OCI-LY1 (cell line): ENCODE measurements around the gene DCTN3.
A peak's percentile ranks its signal among the peaks of the same experiment; 100 is the strongest.

Experiments used
- H2AFZ ChIP-seq: fragments of 200-600 bp; sonication (generic), shearing (Covaris generic); 2 replicates; pipeline ENCODE4 v1.6.0; 2014; ENCODE audit warnings: antibody characterized with exemption, mild to moderate bottlenecking, low read length
- H3F3A ChIP-seq: fragments of 200-600 bp; sonication (generic), shearing (Covaris generic); 2 replicates; pipeline ENCODE4 v1.6.0; 2014; ENCODE audit warnings: mild to moderate bottlenecking, antibody characterized with exemption, low read length, moderate library complexity; ENCODE audit not compliant: insufficient read depth
- H3K27ac ChIP-seq: fragments of 200-600 bp; sonication (generic); 2 replicates; pipeline ENCODE4 v1.5.1; 2014; ENCODE audit warnings: low read length, mixed run types, mild to moderate bottlenecking, low read depth; ENCODE audit not compliant: poor library complexity, severe bottlenecking
- H3K27me3 ChIP-seq: fragments of 200-600 bp; sonication (generic); 2 replicates; pipeline ENCODE4 v1.6.0; 2014; ENCODE audit warnings: antibody characterized with exemption, mild to moderate bottlenecking, low read length, moderate library complexity; ENCODE audit not compliant: insufficient read depth
- H3K36me3 ChIP-seq: fragments of 200-600 bp; sonication (generic); 2 replicates; pipeline ENCODE4 v1.6.1; 2014; ENCODE audit warnings: mild to moderate bottlenecking, antibody characterized with exemption, low read length, moderate library complexity, mixed read lengths; ENCODE audit not compliant: insufficient read depth
- H3K4me1 ChIP-seq: fragments of 200-600 bp; sonication (generic); 2 replicates; pipeline ENCODE4 v1.5.1; 2014; ENCODE audit warnings: mild to moderate bottlenecking, low read length, moderate library complexity; ENCODE audit not compliant: insufficient read depth, severe bottlenecking
- H3K4me2 ChIP-seq: fragments of 200-600 bp; sonication (generic), shearing (Covaris generic); 2 replicates; pipeline ENCODE4 v1.6.1; 2014; ENCODE audit warnings: low read length
- H3K4me3 ChIP-seq: fragments of 200-600 bp; sonication (generic); 2 replicates; pipeline ENCODE4 v1.5.1; 2014; ENCODE audit warnings: low read length, low read depth, mild to moderate bottlenecking, mixed read lengths; ENCODE audit not compliant: poor library complexity, severe bottlenecking
- H3K79me2 ChIP-seq: fragments of 200-600 bp; shearing (Covaris generic); 2 replicates; pipeline ENCODE4 v1.6.1; 2016; ENCODE audit warnings: mixed run types, low read length, mixed read lengths; ENCODE audit not compliant: insufficient read depth
- H3K9ac ChIP-seq: fragments of 200-600 bp; sonication (generic), shearing (Covaris generic); 2 replicates; pipeline ENCODE4 v1.6.1; 2014; ENCODE audit warnings: mild to moderate bottlenecking, low read length, mixed read lengths
- H3K9me2 ChIP-seq: fragments of 200-600 bp; sonication (generic), shearing (Covaris generic); 2 replicates; pipeline ENCODE4 v1.6.1; 2014; ENCODE audit warnings: low read depth, mild to moderate bottlenecking, low read length, mixed read lengths
- H3K9me3 ChIP-seq: fragments of 200-600 bp; shearing (Covaris generic); 2 replicates; pipeline ENCODE4 v1.6.1; 2014; ENCODE audit warnings: low read length, mixed read lengths
- H4K20me1 ChIP-seq: fragments of 200-600 bp; sonication (generic), shearing (Covaris generic); 2 replicates; pipeline ENCODE4 v1.6.0; 2016; ENCODE audit warnings: mild to moderate bottlenecking, low read length; ENCODE audit not compliant: insufficient read depth
- EZH2 ChIP-seq: fragments of 200-600 bp; sonication (generic), shearing (Covaris generic); IDR thresholded peaks from 2 replicates; pipeline ENCODE4 v1.8.0; 2017; ENCODE audit warnings: borderline replicate concordance, mixed run types, mild to moderate bottlenecking, antibody characterized with exemption, low read length, moderate library complexity, mixed read lengths
- TF ChIP-seq, protein P1 (sequence below): fragments of 200-600 bp; sonication (generic), shearing (Covaris generic); IDR thresholded peaks from 2 replicates; pipeline ENCODE4 v1.5.1; 2017; ENCODE audit warnings: mild to moderate bottlenecking, antibody characterized with exemption, low read length, moderate library complexity, mixed read lengths

Gene DCTN3

DNA sequence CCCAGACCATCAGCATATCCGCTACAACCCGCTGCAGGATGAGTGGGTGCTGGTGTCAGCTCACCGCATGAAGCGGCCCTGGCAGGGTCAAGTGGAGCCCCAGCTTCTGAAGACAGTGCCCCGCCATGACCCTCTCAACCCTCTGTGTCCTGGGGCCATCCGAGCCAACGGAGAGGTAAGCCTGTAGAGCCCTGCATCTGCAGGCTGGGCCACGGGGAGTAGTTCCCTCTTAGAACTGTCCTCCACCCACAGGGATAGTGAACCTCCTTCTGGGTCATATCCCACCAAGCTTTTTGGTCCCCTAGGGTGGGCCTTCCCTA is 26.7 kb upstream of the DCTN3 start:
- H3F3A ChIP-seq = no peaks in the 10 kb centered on the region

DNA sequence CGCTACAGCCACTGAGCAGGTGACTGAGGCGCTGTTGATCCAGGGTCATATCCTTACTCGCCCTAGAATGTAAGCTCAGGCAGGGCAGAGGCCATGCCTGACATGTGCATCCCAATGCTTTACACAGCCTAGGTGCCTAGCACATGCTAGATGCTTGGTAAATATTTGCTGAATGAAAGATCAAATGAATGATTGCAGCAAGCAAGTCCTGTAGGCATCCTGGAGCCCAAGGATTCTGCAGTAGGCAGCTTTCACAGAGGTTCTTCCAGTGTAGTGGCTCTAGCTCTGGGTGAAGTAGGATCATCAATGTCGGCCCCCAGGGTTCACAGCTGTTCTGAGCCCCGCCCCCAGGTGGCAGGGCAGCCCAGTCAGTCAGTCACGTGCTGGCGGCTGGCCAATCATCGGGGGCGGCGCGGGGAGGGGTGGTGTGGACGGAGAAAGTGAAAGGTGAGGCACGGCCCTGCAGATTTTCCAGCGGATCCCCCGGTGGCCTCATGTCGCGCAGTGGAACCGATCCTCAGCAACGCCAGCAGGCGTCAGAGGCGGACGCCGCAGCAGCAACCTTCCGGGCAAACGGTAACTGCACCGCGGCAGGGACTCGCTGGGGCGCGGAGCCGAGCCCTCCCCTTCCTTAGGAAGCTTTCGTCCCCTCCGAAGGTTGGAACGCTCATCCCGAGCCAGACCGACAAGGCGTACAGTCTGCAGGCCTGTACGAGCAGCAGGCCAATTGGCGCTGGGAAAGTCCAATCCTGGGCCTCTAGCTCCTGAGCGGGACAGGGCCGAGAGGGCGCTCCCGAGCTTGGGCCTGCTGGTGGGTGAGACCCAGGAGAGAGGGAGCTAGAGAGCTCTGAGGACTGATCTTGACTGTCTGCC is 26.2 kb upstream of the DCTN3 start, which contains the start of gene GALT:
GALT (plus strand) TSS at position 465 of the 873 bp plus-strand sequence; CDS start at position 495, 30 bp downstream.
- TF ChIP-seq, protein P1, sequence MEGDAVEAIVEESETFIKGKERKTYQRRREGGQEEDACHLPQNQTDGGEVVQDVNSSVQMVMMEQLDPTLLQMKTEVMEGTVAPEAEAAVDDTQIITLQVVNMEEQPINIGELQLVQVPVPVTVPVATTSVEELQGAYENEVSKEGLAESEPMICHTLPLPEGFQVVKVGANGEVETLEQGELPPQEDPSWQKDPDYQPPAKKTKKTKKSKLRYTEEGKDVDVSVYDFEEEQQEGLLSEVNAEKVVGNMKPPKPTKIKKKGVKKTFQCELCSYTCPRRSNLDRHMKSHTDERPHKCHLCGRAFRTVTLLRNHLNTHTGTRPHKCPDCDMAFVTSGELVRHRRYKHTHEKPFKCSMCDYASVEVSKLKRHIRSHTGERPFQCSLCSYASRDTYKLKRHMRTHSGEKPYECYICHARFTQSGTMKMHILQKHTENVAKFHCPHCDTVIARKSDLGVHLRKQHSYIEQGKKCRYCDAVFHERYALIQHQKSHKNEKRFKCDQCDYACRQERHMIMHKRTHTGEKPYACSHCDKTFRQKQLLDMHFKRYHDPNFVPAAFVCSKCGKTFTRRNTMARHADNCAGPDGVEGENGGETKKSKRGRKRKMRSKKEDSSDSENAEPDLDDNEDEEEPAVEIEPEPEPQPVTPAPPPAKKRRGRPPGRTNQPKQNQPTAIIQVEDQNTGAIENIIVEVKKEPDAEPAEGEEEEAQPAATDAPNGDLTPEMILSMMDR = peak; percentile 85
- no peak for TF ChIP-seq EZH2
- H3K4me2 ChIP-seq = peak within 1 kb of the TSS; percentile 87
- peak within 1 kb of the TSS; percentile 87 for H3K9ac ChIP-seq
- H3K4me1 ChIP-seq = peaks cover 19% of the 10 kb centered on the region
- H3K36me3 ChIP-seq = peaks cover 33% of the 10 kb centered on the region
- H4K20me1 ChIP-seq = no peaks in the 10 kb centered on the region
- peak within 1 kb of the TSS; percentile 32 for H3K27ac ChIP-seq
- no peaks in the 10 kb centered on the region for H3F3A ChIP-seq
- peak within 1 kb of the TSS; percentile 77 for H3K4me3 ChIP-seq
- H3K9me2 ChIP-seq = no peaks in the 10 kb centered on the region
- H2AFZ ChIP-seq = no peak within 1 kb of the TSS
- no peaks in the 10 kb centered on the region for H3K27me3 ChIP-seq
- H3K9me3 ChIP-seq = no peaks in the 10 kb centered on the region
- H3K79me2 ChIP-seq = no peaks in the 10 kb centered on the region

More for the DNA sequence above, 26.7 kb upstream of the DCTN3 start:
- H3K4me2 ChIP-seq = peak overlapping the region; percentile 87
- no peaks in the 10 kb centered on the region for H4K20me1 ChIP-seq
- no peak overlapping the region for H2AFZ ChIP-seq
- no peak for TF ChIP-seq EZH2
- TF ChIP-seq, protein P1 = no peak
- H3K4me1 ChIP-seq = peaks cover 25% of the 10 kb centered on the region
- peak overlapping the region; percentile 77 for H3K4me3 ChIP-seq
- H3K9ac ChIP-seq = peak overlapping the region; percentile 87
- H3K9me2 ChIP-seq = no peaks in the 10 kb centered on the region
- no peaks in the 10 kb centered on the region for H3K9me3 ChIP-seq
- H3K36me3 ChIP-seq = peaks cover 35% of the 10 kb centered on the region
- H3K27ac ChIP-seq = no peak overlapping the region
- H3K27me3 ChIP-seq = no peaks in the 10 kb centered on the region
- H3K79me2 ChIP-seq = no peaks in the 10 kb centered on the region

DNA sequence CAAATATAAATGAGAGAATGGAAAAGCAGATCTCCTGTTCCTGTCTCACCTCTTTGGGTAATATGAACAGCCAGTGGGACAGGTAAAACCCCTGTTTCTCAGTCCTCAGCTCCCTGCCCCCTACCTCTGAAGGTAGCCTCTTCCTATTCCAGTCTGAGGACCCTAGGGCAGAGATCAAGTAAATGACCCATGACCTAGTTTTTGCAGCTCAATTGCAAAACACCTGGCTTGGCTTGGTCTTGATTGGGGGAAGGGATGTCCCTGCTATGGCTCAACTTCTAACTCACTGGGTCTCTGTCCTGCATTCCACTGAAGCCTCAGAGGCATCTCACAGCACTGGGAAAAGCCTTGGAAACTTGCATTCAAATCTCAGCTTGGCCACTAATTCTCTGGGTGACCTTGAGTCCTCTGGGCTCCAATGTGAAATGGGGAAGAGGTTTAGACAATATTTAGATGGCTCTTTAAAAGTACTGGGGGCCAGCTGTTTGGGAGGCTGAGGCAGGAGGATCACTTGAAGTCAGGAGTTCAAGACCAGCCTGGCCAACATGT is 24.5 kb upstream of the DCTN3 start:
- Histone ChIP-seq H4K20me1 (no peaks in the 10 kb centered on the region), H3K4me3 (no peak overlapping the region), H3K4me2 (no peak overlapping the region), H2AFZ (no peak overlapping the region), H3K79me2 (no peaks in the 10 kb centered on the region), H3K9me3 (no peaks in the 10 kb centered on the region), H3K9ac (no peak overlapping the region), H3K36me3 (peaks cover 21% of the 10 kb centered on the region), H3K4me1 (peaks cover 18% of the 10 kb centered on the region), H3F3A (no peaks in the 10 kb centered on the region), H3K27ac (no peak overlapping the region), H3K9me2 (no peaks in the 10 kb centered on the region), H3K27me3 (no peaks in the 10 kb centered on the region)
- TF ChIP-seq, protein P1 = no peak
- TF ChIP-seq EZH2 = no peak
